Panc1 (cell line): ENCODE results near the gene PIPOX. TPM values are rescaled to one million over a fixed set of nuclear protein-coding genes. Genes with fewer than 3 reads are reported as not detected.

ENCODE experiments used
- ATAC-seq: fragments of 200-7000 bp; cut with Tn5 transposase; 2 replicates; pipeline ENCODE4 v1.9.1; 2020; ENCODE audit warnings: mild to moderate bottlenecking, moderate library complexity
- BruUV-seq: library from RNA; stranded (reverse); fragments of 400-500 nt; replicated peaks from 2 replicates; lab custom pipeline; 2021; lab: Mats Ljungman, UMichigan
- CTCF ChIA-PET: fragments of 300-600 bp; sonication (Branson Sonifier 250); formaldehyde crosslinking; loops from one replicate; lab custom pipeline; 2022; ENCODE audit warnings: antibody characterized with exemption; lab: Charles Lee
- POLR2A ChIA-PET: fragments of 300-600 bp; sonication (Branson Sonifier 250); formaldehyde crosslinking; loops from one replicate; lab custom pipeline; 2022; ENCODE audit warnings: antibody characterized with exemption; lab: Charles Lee
- DNase-seq: peaks from one replicate; pipeline ENCODE4 v3.0.0-alpha.2; 2010; ENCODE audit warnings: low read depth, low spot score
- H3K27ac ChIP-seq: 2 replicates; pipeline ENCODE4 v1.5.1; 2011; ENCODE audit warnings: mild to moderate bottlenecking, low read length, inconsistent platforms
- H3K27me3 ChIP-seq: fragments of 200-500 bp; sonication (Bioruptor generic); 2 replicates; pipeline ENCODE4 v1.6.0; 2014; ENCODE audit warnings: low read length, inconsistent platforms; ENCODE audit not compliant: control insufficient read depth, insufficient read depth
- H3K36me3 ChIP-seq: fragments of 200-500 bp; sonication (Bioruptor generic); 2 replicates; pipeline ENCODE4 v1.5.1; 2014; ENCODE audit warnings: inconsistent platforms, mild to moderate bottlenecking, low read length, moderate library complexity; ENCODE audit not compliant: control insufficient read depth, insufficient read depth
- H3K4me1 ChIP-seq: 2 replicates; pipeline ENCODE4 v1.5.1; 2011; ENCODE audit warnings: inconsistent platforms, mild to moderate bottlenecking, low read length, moderate library complexity; ENCODE audit not compliant: control insufficient read depth, insufficient read depth
- H3K4me3 ChIP-seq, 2 experiments: 2 replicates each; pipeline ENCODE4 v1.5.1; 2011 to 2012; ENCODE audit warnings: low read depth in 2 of 2, low read length in 2 of 2, mild to moderate bottlenecking in 2 of 2, inconsistent platforms in 1 of 2, moderate library complexity in 1 of 2
- H3K9me3 ChIP-seq: fragments of 200-500 bp; sonication (Bioruptor generic); 2 replicates; pipeline ENCODE4 v1.5.1; 2014; ENCODE audit warnings: low read depth, mild to moderate bottlenecking, inconsistent platforms, low read length, moderate library complexity; ENCODE audit not compliant: control insufficient read depth, insufficient read depth
- POLR2AphosphoS5 ChIP-seq: IDR thresholded peaks from 2 replicates; pipeline ENCODE4 v1.6.1; 2012; ENCODE audit warnings: mild to moderate bottlenecking, low read depth, low read length, moderate library complexity
- REST ChIP-seq, 2 experiments: IDR thresholded peaks; 2 replicates each; pipeline ENCODE4 v1.6.1; 2011 to 2012; ENCODE audit warnings: low read depth in 2 of 2, control low read depth in 1 of 2, low read length in 1 of 2, mild to moderate bottlenecking in 1 of 2, moderate library complexity in 1 of 2; ENCODE audit not compliant: insufficient read depth in 1 of 2
- SIN3A ChIP-seq: IDR thresholded peaks from 2 replicates; pipeline ENCODE4 v1.6.1; 2012; ENCODE audit warnings: low read depth, mild to moderate bottlenecking, low read length, moderate library complexity, borderline replicate concordance; ENCODE audit not compliant: insufficient read depth
- TCF7L2 ChIP-seq: IDR thresholded peaks from 2 replicates; pipeline ENCODE4 v1.6.1; 2011; ENCODE audit warnings: mild to moderate bottlenecking, low read depth, low read length, inconsistent platforms
- in situ Hi-C: cut with HindIII; loops from 2 replicates; pipeline ENCODE4 v1.10.0; 2016; ENCODE audit warnings: low sequenced_read_pairs, low pct_unique_long_range_greater_than_20kb
- intact Hi-C: fragments of 100-400 bp; cut with micrococcal nuclease; formaldehyde crosslinking; loops from one replicate; pipeline ENCODE4 v1.10.0; 2022; ENCODE audit not compliant: unreplicated experiment
- total RNA-seq: library from RNA; stranded (reverse); gene quantifications from one replicate; pipeline ENCODE4 v1.2.1, GENCODE V29; 2021; ENCODE audit not compliant: unreplicated experiment
- TF ChIP-seq, protein P1 (sequence below): fragments of 450-650 bp; IDR thresholded peaks from 2 replicates; pipeline ENCODE4 v1.5.1; 2017; ENCODE audit warnings: mild to moderate bottlenecking

The PIPOX gene
- total RNA-seq, 1 experiment from 2014 or later, result 2.4 TPM

- H3K36me3 ChIP-seq, result peaks cover 3% of the 10 kb centered on the region
- no peaks in the 10 kb centered on the region for H3K4me1 ChIP-seq
- TF ChIP-seq TCF7L2, result no peak
- TF ChIP-seq POLR2AphosphoS5, result no peak
- H3K27ac ChIP-seq, result no peak overlapping the region
- no TSS peak for BruUV-seq
- H3K27me3 ChIP-seq, result no peaks in the 10 kb centered on the region
- ATAC-seq, result no peak
- in situ Hi-C loops, result no loop called here
- intact Hi-C loops, result no loop called here
- ChIA-PET CTCF (interaction anchor here (0.7 kb wide), 1 partner anchor 36 kb away, joined by 3 read pairs; no protein-coding TSS in a partner anchor), POLR2A (no interaction called here)
- H3K4me3 ChIP-seq, result no peak overlapping the region
- DNase-seq, result no peak
- no peaks in the 10 kb centered on the region for H3K9me3 ChIP-seq
These were observed 33.1 kb downstream of the PIPOX start for GRCh38 chr17:29076087-29076486.

GRCh38 chr17:29076722-29077121 lies 33.8 kb downstream of the PIPOX start:
- Histone ChIP-seq H3K27ac (no peak overlapping the region), H3K27me3 (no peaks in the 10 kb centered on the region), H3K36me3 (peaks cover 3% of the 10 kb centered on the region), H3K4me1 (no peaks in the 10 kb centered on the region), H3K4me3 (no peak overlapping the region), H3K9me3 (no peaks in the 10 kb centered on the region)
- no TSS peak for BruUV-seq
- ChIA-PET CTCF (interaction anchor here (0.7 kb wide), 1 partner anchor 36 kb away, joined by 3 read pairs; no protein-coding TSS in a partner anchor), POLR2A (no interaction called here)
- DNase-seq, result no peak
- in situ Hi-C loops (no loop called here), intact Hi-C loops (no loop called here)
- TF ChIP-seq REST (IDR thresholded peaks at IDR 0.05; ENCODE audit: insufficient read depth in 1 of 2, low read depth in 2 of 2, low read length in 1 of 2) (no peak), POLR2AphosphoS5 (no peak), SIN3A (no peak), TCF7L2 (no peak)
- TF ChIP-seq, protein P1, sequence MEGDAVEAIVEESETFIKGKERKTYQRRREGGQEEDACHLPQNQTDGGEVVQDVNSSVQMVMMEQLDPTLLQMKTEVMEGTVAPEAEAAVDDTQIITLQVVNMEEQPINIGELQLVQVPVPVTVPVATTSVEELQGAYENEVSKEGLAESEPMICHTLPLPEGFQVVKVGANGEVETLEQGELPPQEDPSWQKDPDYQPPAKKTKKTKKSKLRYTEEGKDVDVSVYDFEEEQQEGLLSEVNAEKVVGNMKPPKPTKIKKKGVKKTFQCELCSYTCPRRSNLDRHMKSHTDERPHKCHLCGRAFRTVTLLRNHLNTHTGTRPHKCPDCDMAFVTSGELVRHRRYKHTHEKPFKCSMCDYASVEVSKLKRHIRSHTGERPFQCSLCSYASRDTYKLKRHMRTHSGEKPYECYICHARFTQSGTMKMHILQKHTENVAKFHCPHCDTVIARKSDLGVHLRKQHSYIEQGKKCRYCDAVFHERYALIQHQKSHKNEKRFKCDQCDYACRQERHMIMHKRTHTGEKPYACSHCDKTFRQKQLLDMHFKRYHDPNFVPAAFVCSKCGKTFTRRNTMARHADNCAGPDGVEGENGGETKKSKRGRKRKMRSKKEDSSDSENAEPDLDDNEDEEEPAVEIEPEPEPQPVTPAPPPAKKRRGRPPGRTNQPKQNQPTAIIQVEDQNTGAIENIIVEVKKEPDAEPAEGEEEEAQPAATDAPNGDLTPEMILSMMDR, result no peak
- no peak for ATAC-seq

- no peak for ATAC-seq
- Histone ChIP-seq H3K4me1 (no peaks in the 10 kb centered on the region), H3K4me3 (no peak overlapping the region), H3K36me3 (peaks cover 3% of the 10 kb centered on the region), H3K9me3 (no peaks in the 10 kb centered on the region), H3K27me3 (no peaks in the 10 kb centered on the region), H3K27ac (no peak overlapping the region)
- intact Hi-C loops (no loop called here), in situ Hi-C loops (no loop called here)
- no peak for TF ChIP-seq SIN3A
- no peak for TF ChIP-seq TCF7L2
- TF ChIP-seq REST (IDR thresholded peaks at IDR 0.05; ENCODE audit: insufficient read depth in 1 of 2, low read depth in 2 of 2, low read length in 1 of 2), result no peak
- no peak for TF ChIP-seq POLR2AphosphoS5
- TF ChIP-seq, protein P1, result no peak
- DNase-seq, result no peak
- CTCF ChIA-PET, result no interaction called here
- POLR2A ChIA-PET, result no interaction called here
- no TSS peak for BruUV-seq
These were observed 34.4 kb downstream of the PIPOX start for GRCh38 chr17:29077320-29077719.
